Jurkat, Clone E6-1 (cell line): Measurements from ENCODE around the gene RNF5.
A peak's percentile ranks its signal among the peaks of the same experiment; 100 is the strongest.
"Not testable (repeated sequence)": the region's sequence is repeated elsewhere in the genome, so short reads cannot be mapped to it uniquely, and the experiment has no call there.

Experiments
- DNase-seq: peaks from one replicate; pipeline ENCODE4 v3.0.0-alpha.2; 2011; ENCODE audit warnings: low read depth, low spot score
- H3K4me3 ChIP-seq: 2 replicates; pipeline ENCODE4 v1.5.1; 2011; ENCODE audit warnings: mild to moderate bottlenecking, low read length, control low read depth, moderate library complexity

Gene RNF5

GRCh38 chr6:32186151-32186840, 8.1 kb downstream of the RNF5 start:
- H3K4me3 ChIP-seq: not testable (repeated sequence)

GRCh38 chr6:32187009-32187709, 9.0 kb downstream of the RNF5 start:
- DNase-seq: no peak
- H3K4me3 ChIP-seq: no peak overlapping the region

More at GRCh38 chr6:32186151-32186840, 8.1 kb downstream of the RNF5 start:
- DNase-seq: not testable (repeated sequence)

- not testable (repeated sequence) for H3K4me3 ChIP-seq, DNase-seq
Observed at GRCh38 chr6:32187725-32188380, 9.6 kb downstream of the RNF5 start.

GRCh38 chr6:32188381-32189068, 10.3 kb downstream of the RNF5 start:
- H3K4me3 ChIP-seq: peak overlapping the region; percentile 64
- DNase-seq: no peak

- DNase-seq: no peak
- peak overlapping the region; percentile 64 for H3K4me3 ChIP-seq
Observed at GRCh38 chr6:32189069-32189741, 11.0 kb downstream of the RNF5 start.

- H3K4me3 ChIP-seq: peak overlapping the region; percentile 64
- no peak for DNase-seq
Observed at GRCh38 chr6:32189742-32190053, 11.5 kb downstream of the RNF5 start.

GRCh38 chr6:32190054-32190851, 12.0 kb downstream of the RNF5 start, which contains the start of gene PBX2:
Gene PBX2, minus strand, starts transcription at chr6:32190202. Its CDS starts 287 bp downstream, at chr6:32189915.
- H3K4me3 ChIP-seq: peak within 1 kb of the TSS; percentile 64
- DNase-seq: peak; percentile 90

- DNase-seq: no peak
- H3K4me3 ChIP-seq: peak overlapping the region; percentile 62
Observed at GRCh38 chr6:32190911-32191677, 12.9 kb downstream of the RNF5 start.

- DNase-seq: no peak
- H3K4me3 ChIP-seq: peak overlapping the region; percentile 62
Observed at GRCh38 chr6:32191696-32192607, 13.7 kb downstream of the RNF5 start.

- H3K4me3 ChIP-seq: peak within 1 kb of the TSS; percentile 62
- DNase-seq: peak; percentile 87
Observed at GRCh38 chr6:32192608-32193039, 14.4 kb downstream of the RNF5 start, which contains the start of gene GPSM3. Gene GPSM3, minus strand, starts transcription at chr6:32192643. Its CDS starts 130 bp downstream, at chr6:32192513.

- DNase-seq: not testable (repeated sequence)
- H3K4me3 ChIP-seq: peak overlapping the region; percentile 62
Observed at GRCh38 chr6:32193096-32193495, 14.9 kb downstream of the RNF5 start.

GRCh38 chr6:32194388-32194787, 16.2 kb downstream of the RNF5 start:
- H3K4me3 ChIP-seq: peak overlapping the region; percentile 98; the same call in 1 of the 2 replicates
- no peak for DNase-seq

- H3K4me3 ChIP-seq: peak overlapping the region; percentile 98
- DNase-seq: peak; percentile 68
Observed at GRCh38 chr6:32194825-32195651, 16.8 kb downstream of the RNF5 start.

- peak overlapping the region; percentile 98 for H3K4me3 ChIP-seq
- DNase-seq: peak; percentile 98
Observed at GRCh38 chr6:32195652-32195901, 17.4 kb downstream of the RNF5 start.

- no peak for DNase-seq
- H3K4me3 ChIP-seq: peak overlapping the region; percentile 98
Observed at GRCh38 chr6:32195902-32196681, 17.9 kb downstream of the RNF5 start.
